Measurements from ENCODE around the gene BARX2.

The BARX2 gene

GRCh38 chr11:129440028-129440713 is 64.5 kb downstream of the BARX2 start:
- no peak for DNase-seq (ENCODE audit: low spot score)

- no peak for DNase-seq (ENCODE audit: low spot score)
These were observed 66.5 kb downstream of the BARX2 start for GRCh38 chr11:129442171-129442570.

- DNase-seq (ENCODE audit: low spot score): no peak
These were observed 67.6 kb downstream of the BARX2 start for GRCh38 chr11:129443276-129443675.

- DNase-seq (ENCODE audit: low spot score): no peak
These were observed 68.6 kb downstream of the BARX2 start for GRCh38 chr11:129444274-129444673.

GRCh38 chr11:129445226-129445625 is 69.6 kb downstream of the BARX2 start:
- no peak for DNase-seq (ENCODE audit: low spot score)

GRCh38 chr11:129446572-129446971 is 70.9 kb downstream of the BARX2 start:
- no peak for DNase-seq (ENCODE audit: low spot score)

GRCh38 chr11:129447654-129448239 is 72.1 kb downstream of the BARX2 start:
- DNase-seq (ENCODE audit: low spot score): no peak

GRCh38 chr11:129451524-129451923 is 75.9 kb downstream of the BARX2 start:
- no peak for DNase-seq (ENCODE audit: low spot score)

GRCh38 chr11:129453293-129453721 is 77.7 kb downstream of the BARX2 start:
- no peak for DNase-seq (ENCODE audit: low spot score)

GRCh38 chr11:129455101-129455500 is 79.5 kb downstream of the BARX2 start:
- DNase-seq (ENCODE audit: low spot score): no peak

- no peak for DNase-seq (ENCODE audit: low spot score)
These were observed 80.4 kb downstream of the BARX2 start for GRCh38 chr11:129455756-129456655.

GRCh38 chr11:129457321-129457720 is 81.7 kb downstream of the BARX2 start:
- DNase-seq (ENCODE audit: low spot score): no peak

- DNase-seq (ENCODE audit: low spot score): no peak
These were observed 82.6 kb downstream of the BARX2 start for GRCh38 chr11:129458278-129458677.

- no peak for DNase-seq (ENCODE audit: low spot score)
These were observed 83.3 kb downstream of the BARX2 start for GRCh38 chr11:129458756-129459535.

- DNase-seq (ENCODE audit: low spot score): no peak
These were observed 85.1 kb downstream of the BARX2 start for GRCh38 chr11:129460714-129461113.

- DNase-seq (ENCODE audit: low spot score): no peak
These were observed 108.4 kb downstream of the BARX2 start for GRCh38 chr11:129484068-129484467.

- no peak for DNase-seq (ENCODE audit: low spot score)
These were observed 113.6 kb downstream of the BARX2 start for GRCh38 chr11:129489249-129489648.

GRCh38 chr11:129490004-129490403 is 114.4 kb downstream of the BARX2 start:
- no peak for DNase-seq (ENCODE audit: low spot score)

GRCh38 chr11:129493746-129494145 is 118.1 kb downstream of the BARX2 start:
- DNase-seq (ENCODE audit: low spot score): no peak

All from COLO829 (cell line).